Endothelial cell of umbilical vein (primary cell): ENCODE results near the gene VAMP7. TPM values are rescaled to one million over a fixed set of nuclear protein-coding genes. Genes with fewer than 3 reads are reported as not detected.
"Not testable (repeated sequence)": the region's sequence is repeated elsewhere in the genome, so short reads cannot be mapped to it uniquely, and the experiment has no call there.

Experiments
- BruUV-seq: library from RNA; stranded (reverse); fragments of 400-500 nt; replicated peaks from 2 replicates; lab custom pipeline; 2021; lab: Mats Ljungman, UMichigan
- CTCF ChIA-PET: fragments of 300-600, 350-600 bp; sonication (Branson Sonifier 250); formaldehyde crosslinking; loops from one replicate; lab custom pipeline; 2021; ENCODE audit warnings: antibody characterized with exemption, inconsistent platforms; lab: Charles Lee
- POLR2A ChIA-PET: fragments of 300-600, 350-600 bp; sonication (Branson Sonifier 250); formaldehyde crosslinking; loops from one replicate; lab custom pipeline; 2021; ENCODE audit warnings: antibody characterized with exemption, inconsistent platforms; lab: Charles Lee
- DNase-seq: peaks from one replicate; pipeline ENCODE4 v3.0.0-alpha.2; 2011; ENCODE audit warnings: low read depth, low spot score
- FAIRE-seq: peaks from 2 replicates; lab custom pipeline; 2011; peaks lifted over from hg19 to GRCh38; lab: Jason Lieb, UNC
- H2AFZ ChIP-seq: 2 replicates; pipeline ENCODE4 v1.6.0; 2012; ENCODE audit warnings: low read depth, low read length, control low read depth, inconsistent platforms
- H3K27ac ChIP-seq: 2 replicates; pipeline ENCODE4 v1.5.1; 2011; ENCODE audit warnings: low read depth, mild to moderate bottlenecking, control low read depth, low read length, moderate library complexity; ENCODE audit not compliant: insufficient read depth
- H3K27me3 ChIP-seq, 2 experiments: 2 replicates each; pipeline versions ENCODE4 v1.6.0 to v1.6.1; 2011; ENCODE audit warnings: low read length in 2 of 2, mixed read lengths in 1 of 2; ENCODE audit not compliant: control insufficient read depth in 2 of 2, insufficient read depth in 2 of 2
- H3K36me3 ChIP-seq, 2 experiments: 2 replicates in 1 of 2; 3 replicates in 1 of 2; pipeline ENCODE4 v1.5.1; 2011; ENCODE audit warnings: low read length in 2 of 2, mild to moderate bottlenecking in 1 of 2, moderate library complexity in 1 of 2; ENCODE audit not compliant: control insufficient read depth in 2 of 2, insufficient read depth in 2 of 2; ENCODE audit errors: extremely low read depth in 1 of 2
- H3K4me1 ChIP-seq: 3 replicates; pipeline ENCODE4 v1.5.1; 2011; ENCODE audit warnings: mild to moderate bottlenecking, low read length; ENCODE audit not compliant: control insufficient read depth, insufficient read depth; ENCODE audit errors: extremely low read depth
- H3K4me2 ChIP-seq: 2 replicates; pipeline ENCODE4 v1.6.1; 2011; ENCODE audit warnings: low read length, control low read depth, mixed read lengths; ENCODE audit not compliant: insufficient read depth
- H3K4me3 ChIP-seq, 3 experiments: fragments of 200-600 bp in 1 of 3; sonication (generic), shearing (Covaris generic) in 1 of 3; replicated peaks in 1 of 3; 2 replicates each; pipeline ENCODE4 v1.5.1; 2011 to 2016; ENCODE audit warnings: control low read depth in 3 of 3, low read length in 3 of 3, mild to moderate bottlenecking in 2 of 3, inconsistent platforms in 1 of 3, low read depth in 1 of 3, moderate library complexity in 1 of 3; ENCODE audit not compliant: insufficient read depth in 1 of 3
- H3K79me2 ChIP-seq: 2 replicates; pipeline ENCODE4 v1.6.0; 2012; ENCODE audit warnings: low read length, inconsistent platforms; ENCODE audit not compliant: control insufficient read depth, insufficient read depth
- H3K9ac ChIP-seq: replicated peaks from 2 replicates; pipeline ENCODE3; 2011; ENCODE audit warnings: low read length, control low read depth; ENCODE audit not compliant: insufficient read depth; ENCODE audit errors: extremely low read depth
- H3K9me1 ChIP-seq: replicated peaks from 3 replicates; pipeline ENCODE4 v1.6.0; 2011; ENCODE audit warnings: mild to moderate bottlenecking, low read length; ENCODE audit not compliant: control insufficient read depth, insufficient read depth; ENCODE audit errors: extremely low read depth
- H3K9me3 ChIP-seq: replicated peaks from 2 replicates; pipeline ENCODE4 v1.5.1; 2012; ENCODE audit warnings: low read length, inconsistent platforms; ENCODE audit not compliant: control insufficient read depth, insufficient read depth
- H4K20me1 ChIP-seq: replicated peaks from 2 replicates; pipeline ENCODE3; 2011; ENCODE audit warnings: mild to moderate bottlenecking, low read length; ENCODE audit not compliant: control insufficient read depth, insufficient read depth; ENCODE audit errors: extremely low read depth
- CTCF ChIP-seq, 2 donors: IDR thresholded peaks; 1 replicate in 1 of 2; 2 replicates in 1 of 2; pipeline ENCODE4 v1.5.1; 2011; ENCODE audit warnings: low read length in 2 of 2, mild to moderate bottlenecking in 2 of 2, moderate library complexity in 2 of 2, control low read depth in 1 of 2, inconsistent platforms in 1 of 2, low read depth in 1 of 2; ENCODE audit not compliant: insufficient read depth in 1 of 2; ENCODE audit errors: extremely low read depth in 1 of 2
- EZH2 ChIP-seq: IDR thresholded peaks from 2 replicates; pipeline ENCODE4 v1.6.1; 2012; ENCODE audit warnings: borderline replicate concordance, low read depth, mild to moderate bottlenecking, moderate library complexity, low read length, inconsistent platforms; ENCODE audit not compliant: severe bottlenecking
- FOS ChIP-seq: IDR thresholded peaks from 2 replicates; pipeline ENCODE4 v1.6.1; 2011; ENCODE audit warnings: mild to moderate bottlenecking, low read length, moderate library complexity, borderline replicate concordance; ENCODE audit not compliant: insufficient read depth
- GATA2 ChIP-seq: IDR thresholded peaks from 2 replicates; pipeline ENCODE4 v1.7.0; 2011; ENCODE audit warnings: low read depth, mild to moderate bottlenecking, moderate library complexity, mixed read lengths, low read length; ENCODE audit not compliant: insufficient read length, insufficient read depth
- JUN ChIP-seq: IDR thresholded peaks from 2 replicates; pipeline ENCODE4 v1.6.1; 2011; ENCODE audit warnings: borderline replicate concordance, low read depth; ENCODE audit not compliant: insufficient read length, insufficient read depth
- MAX ChIP-seq: IDR thresholded peaks from 2 replicates; pipeline ENCODE4 v1.6.1; 2011; ENCODE audit not compliant: insufficient read depth, insufficient read length
- MYC ChIP-seq: IDR thresholded peaks from one replicate; pipeline ENCODE4 v1.6.1; 2011; ENCODE audit warnings: mild to moderate bottlenecking, low read depth, low read length
- POLR2A ChIP-seq: IDR thresholded peaks from 2 replicates; pipeline ENCODE4 v1.6.1; 2012; ENCODE audit warnings: low read depth, mild to moderate bottlenecking, control low read depth, low read length
- POLR2AphosphoS5 ChIP-seq: IDR thresholded peaks from 2 replicates; pipeline ENCODE4 v1.6.1; 2012; ENCODE audit warnings: low read depth, mild to moderate bottlenecking, control low read depth, low read length, moderate library complexity; ENCODE audit not compliant: insufficient read depth
- dilution Hi-C: fragments of 300-500 bp; cut with MboI; formaldehyde crosslinking; loops from one replicate; pipeline ENCODE4 v1.15.0; 2019; ENCODE audit warnings: low sequenced_read_pairs; ENCODE audit not compliant: extremely low pct_ligation_motif_present
- intact Hi-C: fragments of 100-400 bp; cut with micrococcal nuclease; formaldehyde crosslinking; loops from one replicate; pipeline ENCODE4 v1.10.0; 2022
- polyA plus RNA-seq, 4 experiments: library from polyadenylated mRNA; depleted of rRNA in 3 of 4; stranded (reverse) in 3 of 4; unstranded in 1 of 4; fragments of >200 nt; gene quantifications; 2 replicates each; pipeline versions ENCODE4 v1.2.1 to v1.2.3, GENCODE V29; 2011 to 2012; ENCODE audit warnings: missing spikeins in 1 of 4
- total RNA-seq: library from RNA; stranded (reverse); gene quantifications from 2 replicates; pipeline ENCODE4 v1.2.3, GENCODE V29; 2021

The VAMP7 gene
- total and polyA plus RNA-seq, 2 donors (not counting 3 experiments of a cell fraction or from before 2014, with no cell fraction given): 20.1 to 36.8 TPM

GRCh38 chrX:155985208-155985607 lies 104.1 kb downstream of the VAMP7 start:
- Histone ChIP-seq H3K9ac (no peak overlapping the region), H4K20me1 (no peaks in the 10 kb centered on the region), H3K9me1 (no peaks in the 10 kb centered on the region), H3K79me2 (no peaks in the 10 kb centered on the region), H3K4me1 (no peaks in the 10 kb centered on the region), H3K9me3 (no peaks in the 10 kb centered on the region), H3K4me2 (no peak overlapping the region), H3K4me3 (no peak overlapping the region), H3K36me3 (no peaks in the 10 kb centered on the region), H3K27me3 (no peaks in the 10 kb centered on the region), H3K27ac (no peak overlapping the region), H2AFZ (no peak overlapping the region)
- CTCF ChIA-PET: no interaction called here
- FAIRE-seq: no peak
- TF ChIP-seq FOS: no peak
- TF ChIP-seq EZH2: no peak
- no peak for TF ChIP-seq MAX
- TF ChIP-seq CTCF (IDR thresholded peaks at IDR 0.05; ENCODE audit: extremely low read depth in 1 of 2, insufficient read depth in 1 of 2, low read depth in 1 of 2, low read length in 2 of 2): no peak
- no peak for TF ChIP-seq MYC
- no peak for TF ChIP-seq POLR2AphosphoS5
- TF ChIP-seq GATA2: no peak
- TF ChIP-seq POLR2A: no peak
- TF ChIP-seq JUN: no peak
- intact Hi-C loops: no loop called here
- no peak for DNase-seq
- POLR2A ChIA-PET: no interaction called here
- dilution Hi-C loops: no loop called here
- no TSS peak for BruUV-seq

- H2AFZ ChIP-seq, H3K36me3 ChIP-seq, H3K4me1 ChIP-seq, POLR2A ChIA-PET, H3K9ac ChIP-seq, H3K4me2 ChIP-seq, H3K79me2 ChIP-seq, H3K9me3 ChIP-seq, H3K27me3 ChIP-seq, H3K9me1 ChIP-seq, BruUV-seq, CTCF ChIA-PET, H3K27ac ChIP-seq, FAIRE-seq, dilution Hi-C loops, H4K20me1 ChIP-seq, H3K4me3 ChIP-seq, intact Hi-C loops, DNase-seq: not testable (repeated sequence)
Observed at GRCh38 chrX:155986995-155987394, 105.8 kb downstream of the VAMP7 start.
